ENCODE results near the gene CNNM2.
"Not testable (repeated sequence)": the region's sequence is repeated elsewhere in the genome, so short reads cannot be mapped to it uniquely, and the experiment has no call there.

The CNNM2 gene

DNA sequence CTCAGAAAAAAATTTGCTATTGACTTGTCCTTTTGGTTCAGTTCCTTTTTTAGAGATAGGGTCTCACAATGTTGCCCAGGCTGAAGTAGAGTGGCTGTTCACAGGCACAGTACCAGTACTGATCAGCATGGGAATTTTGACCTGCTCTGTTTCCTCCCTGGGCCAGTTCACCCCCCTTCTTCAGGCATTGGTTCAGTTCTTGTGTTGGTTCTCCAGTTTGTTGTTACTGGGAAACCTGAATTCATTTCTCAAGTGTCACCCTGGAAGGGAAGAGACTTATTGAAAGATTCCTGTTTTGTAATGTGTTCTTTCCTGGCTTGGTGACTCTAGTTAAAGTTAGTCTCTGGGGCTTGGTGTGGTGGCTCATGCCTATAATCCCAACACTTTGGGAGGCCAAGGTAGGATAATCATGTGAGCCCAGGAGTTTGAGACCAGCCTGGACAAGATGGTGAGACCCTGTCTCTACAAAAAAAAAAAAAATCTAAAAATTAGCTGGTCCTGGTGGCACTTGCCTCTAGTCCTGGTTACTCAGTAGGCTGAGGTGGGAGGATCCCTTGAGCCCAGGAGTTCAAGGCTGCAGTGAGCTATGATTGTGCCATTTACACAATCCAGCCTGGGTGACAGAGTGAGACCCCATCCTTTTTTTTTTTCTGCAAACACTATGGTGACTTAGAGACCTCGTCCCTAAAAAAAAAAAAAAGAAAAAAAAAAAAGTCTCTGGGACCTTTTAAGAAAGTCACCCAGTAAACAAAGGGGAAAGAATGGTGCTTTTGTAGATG lies 52.7 kb downstream of the CNNM2 start:
- no peak for DNase-seq

DNA sequence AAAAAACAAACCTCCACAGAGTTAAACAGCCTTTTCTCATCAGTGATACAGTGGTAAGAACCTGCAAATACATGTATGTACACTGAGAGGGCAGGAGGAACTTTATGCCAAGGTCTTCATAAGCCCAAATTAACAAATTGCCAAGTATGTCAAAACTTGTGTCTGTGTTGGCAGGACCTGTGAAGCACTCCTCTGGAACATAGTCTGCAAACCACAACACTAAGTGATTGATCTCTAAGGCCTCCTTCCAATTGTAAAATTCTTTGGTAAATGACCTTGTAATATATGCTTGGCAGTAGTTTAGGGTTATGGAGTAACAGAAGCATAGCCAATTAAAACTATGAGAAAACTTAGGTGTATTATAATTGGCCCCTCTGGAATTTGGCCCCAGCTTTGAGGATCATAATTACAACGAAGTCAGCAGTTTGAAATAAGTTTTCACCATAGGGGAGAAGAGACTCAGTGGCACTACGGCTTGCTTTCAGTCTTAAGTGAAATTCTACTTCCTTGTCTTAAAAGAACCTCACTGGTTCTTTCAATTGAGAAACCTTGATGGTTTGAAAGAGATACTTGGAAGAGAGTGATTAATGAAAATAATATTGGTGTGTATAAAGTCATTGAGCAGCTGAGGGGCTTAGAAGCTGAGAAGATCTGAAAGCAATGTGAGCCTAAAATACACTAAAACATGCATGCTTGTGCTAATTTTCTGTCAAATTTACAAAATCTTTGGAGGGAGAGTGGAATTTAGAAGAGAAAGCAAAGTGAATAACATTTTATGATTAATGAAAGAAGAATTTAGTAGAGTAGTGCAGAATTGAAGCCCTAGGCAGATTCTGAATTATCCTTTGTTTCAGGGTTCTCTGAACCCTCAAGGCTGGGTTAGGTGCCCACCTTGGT lies 57.6 kb downstream of the CNNM2 start:
- DNase-seq = no peak

DNA sequence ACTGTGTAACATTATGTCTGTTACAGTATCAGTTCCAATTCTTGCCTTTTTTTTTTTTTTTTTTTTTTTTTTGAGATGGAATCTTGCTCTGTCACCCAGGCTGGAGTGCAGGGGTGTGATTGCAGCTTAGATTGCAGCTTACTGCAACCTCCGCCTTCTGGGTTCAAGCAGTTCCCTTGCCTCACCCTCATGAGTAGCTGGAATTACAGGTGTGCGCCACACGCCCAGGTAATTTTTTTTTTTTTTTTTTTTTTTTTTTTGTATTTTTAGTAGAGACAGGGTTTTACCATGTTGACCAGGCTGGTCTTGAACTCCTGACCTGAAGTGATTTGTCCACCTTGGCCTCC lies 58.3 kb downstream of the CNNM2 start:
- not testable (repeated sequence) for DNase-seq

DNA sequence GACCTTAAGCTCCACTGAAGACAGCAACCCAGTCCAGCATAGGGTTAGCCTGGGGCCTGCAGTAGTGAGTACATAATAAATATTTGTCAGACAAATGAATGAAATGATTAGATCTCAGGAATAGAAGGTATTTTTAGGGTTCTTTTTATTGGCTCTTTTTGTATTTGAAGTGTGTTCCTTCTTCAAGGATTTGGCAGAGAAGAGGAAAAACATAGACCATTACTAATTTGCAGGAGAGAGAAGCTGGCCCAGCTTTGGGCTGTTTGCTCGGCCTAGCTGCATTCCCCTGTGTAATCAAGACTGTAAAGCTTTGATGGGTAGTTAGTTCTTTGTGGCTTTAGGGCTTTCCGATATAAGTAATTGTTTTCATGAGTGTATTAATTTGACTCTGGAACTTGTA lies 64.2 kb downstream of the CNNM2 start:
- DNase-seq = no peak

DNA sequence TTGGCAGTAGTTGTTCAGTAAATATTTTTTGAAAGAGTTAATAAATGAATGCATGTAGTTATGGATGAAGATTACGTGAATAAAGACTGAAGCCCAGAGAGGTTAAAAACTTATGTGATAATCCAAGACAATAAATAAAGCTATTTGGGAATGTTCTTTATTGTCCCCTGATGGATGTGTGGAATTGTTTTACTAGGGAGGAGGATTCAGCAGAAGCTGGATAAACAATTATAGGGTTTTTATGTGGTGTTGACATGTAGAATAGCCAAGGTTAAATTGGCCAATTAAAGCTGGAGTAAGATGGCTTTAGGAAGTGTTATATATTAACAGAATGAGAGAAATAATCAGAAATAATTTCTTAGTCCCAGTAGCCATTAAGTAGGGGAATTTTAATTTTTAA lies 66.0 kb downstream of the CNNM2 start:
- DNase-seq = no peak

DNA sequence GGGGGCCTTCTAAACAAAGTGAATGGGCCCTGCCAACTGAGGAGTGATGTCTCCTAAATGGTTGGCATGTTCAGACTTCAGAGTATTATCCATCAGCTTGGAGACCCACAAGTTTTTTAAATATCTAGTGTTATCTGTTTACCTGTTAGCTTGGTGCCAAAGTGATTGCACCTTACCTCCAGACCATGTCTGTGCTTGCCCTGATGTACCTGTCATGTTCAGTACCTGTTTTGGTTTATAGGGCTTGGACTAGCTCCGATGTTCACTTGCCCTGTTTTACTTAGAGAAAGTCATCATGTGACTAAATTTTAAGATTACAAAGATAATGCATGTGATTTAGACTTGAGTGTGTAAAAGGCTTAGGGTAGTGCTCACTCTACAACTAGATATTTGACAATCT lies 67.7 kb downstream of the CNNM2 start:
- DNase-seq = no peak

DNA sequence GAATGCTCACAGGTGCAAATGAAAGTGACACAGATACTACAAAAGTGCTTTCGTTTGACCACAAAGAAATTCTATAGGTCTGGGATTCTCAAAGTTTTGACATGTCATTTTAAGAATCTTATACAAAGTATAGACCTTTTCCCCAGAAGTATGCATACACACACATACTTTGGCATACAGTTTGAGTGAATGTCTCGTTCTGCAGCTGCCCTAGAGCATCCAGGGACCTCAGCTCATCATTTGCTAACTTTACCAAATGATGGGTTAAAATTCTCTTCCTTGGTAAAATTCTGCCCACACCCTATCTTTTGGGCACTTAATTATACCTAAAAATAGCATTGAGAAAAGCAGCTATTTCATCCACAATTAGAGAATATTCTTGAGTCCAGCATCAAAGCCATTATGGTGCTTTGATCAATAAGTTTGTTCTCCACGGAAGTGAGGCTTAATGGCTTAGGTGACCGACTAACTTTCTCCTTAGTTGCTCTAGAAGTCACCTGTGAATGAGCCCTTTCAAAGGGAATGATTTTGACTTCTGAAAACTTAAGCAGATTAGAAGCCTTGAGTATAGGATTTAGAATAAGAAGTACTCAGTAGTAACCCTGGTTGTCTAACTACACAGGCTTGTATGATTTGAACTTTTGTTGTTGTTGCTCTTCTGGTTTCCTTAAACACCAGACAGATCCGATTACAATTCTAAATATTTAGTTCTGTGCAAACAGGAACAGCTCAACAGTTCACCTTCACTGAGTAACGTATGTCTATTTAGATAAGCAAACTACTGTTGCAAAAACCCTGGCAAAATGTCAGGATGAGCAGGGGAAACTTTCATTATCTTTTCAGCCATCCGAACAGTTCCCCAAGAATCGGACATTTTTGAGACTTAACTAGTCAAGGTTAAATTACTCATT lies 70.6 kb downstream of the CNNM2 start:
- DNase-seq = no peak

DNA sequence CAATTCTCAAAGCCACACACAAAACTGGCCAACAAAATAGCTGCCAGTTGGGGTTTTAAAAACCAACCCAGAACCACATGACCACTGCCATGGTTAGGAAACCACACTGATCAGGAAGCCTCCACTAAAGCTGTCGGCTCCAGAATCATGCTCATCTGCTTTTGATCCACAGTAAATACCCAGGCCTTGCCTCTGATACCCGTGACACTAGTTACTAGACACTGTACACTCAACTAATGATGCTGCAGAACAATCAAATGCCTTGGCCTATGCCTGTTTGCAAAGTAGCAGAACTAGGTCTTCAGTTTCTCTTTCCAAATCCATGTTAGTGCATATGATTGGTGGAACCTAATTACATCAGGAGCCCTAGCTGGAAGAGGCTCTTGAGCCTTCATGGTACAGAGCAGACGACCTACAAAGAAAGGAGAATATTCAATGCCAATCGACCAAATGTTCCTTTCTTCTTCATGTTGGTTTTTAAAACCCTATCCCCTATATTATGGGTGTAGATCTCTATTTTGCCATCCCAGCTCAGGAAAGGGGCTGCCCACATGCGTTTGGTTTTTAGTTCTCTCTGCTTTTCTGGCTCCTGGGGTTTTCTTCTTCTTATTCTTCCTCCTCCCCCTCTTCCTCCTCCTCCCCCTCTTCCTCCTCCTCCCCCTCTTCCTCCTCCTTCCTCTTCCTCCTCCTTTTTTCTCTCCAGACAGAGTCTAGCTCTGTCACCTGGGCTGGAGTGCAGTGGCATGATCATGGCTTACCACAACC lies 76.6 kb downstream of the CNNM2 start:
- DNase-seq = no peak

DNA sequence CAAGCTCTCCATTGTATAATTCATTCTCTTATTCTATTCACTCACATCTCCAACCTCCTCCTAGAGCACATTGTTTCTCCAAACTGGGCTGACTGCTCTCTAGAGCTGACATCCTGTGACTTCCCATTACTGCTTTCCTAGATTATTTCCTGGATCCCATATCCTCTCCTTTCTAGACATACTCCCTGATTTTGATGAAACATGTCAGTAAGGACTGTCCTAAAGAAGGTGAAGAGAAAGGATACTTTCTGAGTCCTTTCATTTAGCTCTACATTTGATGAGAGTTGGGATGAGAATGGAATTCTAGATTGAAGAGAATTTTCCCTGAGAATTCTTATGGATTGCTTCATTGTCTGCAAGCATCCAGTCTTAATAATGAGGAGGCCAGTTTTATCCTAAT lies 78.8 kb downstream of the CNNM2 start:
- no peak for DNase-seq

DNA sequence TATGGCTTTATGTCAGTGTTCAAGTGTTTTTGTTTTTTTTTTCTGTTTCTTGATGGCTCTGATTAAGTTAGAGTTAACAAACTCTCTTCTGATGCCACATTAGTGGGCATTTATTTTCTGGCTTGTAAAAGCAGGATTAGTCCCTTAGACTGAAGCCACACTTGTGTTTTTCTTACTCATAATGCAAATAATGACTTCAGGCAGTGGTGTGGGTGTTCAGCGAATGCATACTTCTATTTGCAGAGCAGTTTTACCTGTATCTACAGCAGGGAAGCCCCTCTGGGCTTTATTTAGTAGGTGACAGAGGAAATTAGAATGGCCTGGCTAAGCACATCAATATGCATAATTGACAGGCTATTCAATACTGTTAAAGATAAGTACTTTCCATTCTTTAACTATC lies 79.9 kb downstream of the CNNM2 start:
- DNase-seq = no peak

DNA sequence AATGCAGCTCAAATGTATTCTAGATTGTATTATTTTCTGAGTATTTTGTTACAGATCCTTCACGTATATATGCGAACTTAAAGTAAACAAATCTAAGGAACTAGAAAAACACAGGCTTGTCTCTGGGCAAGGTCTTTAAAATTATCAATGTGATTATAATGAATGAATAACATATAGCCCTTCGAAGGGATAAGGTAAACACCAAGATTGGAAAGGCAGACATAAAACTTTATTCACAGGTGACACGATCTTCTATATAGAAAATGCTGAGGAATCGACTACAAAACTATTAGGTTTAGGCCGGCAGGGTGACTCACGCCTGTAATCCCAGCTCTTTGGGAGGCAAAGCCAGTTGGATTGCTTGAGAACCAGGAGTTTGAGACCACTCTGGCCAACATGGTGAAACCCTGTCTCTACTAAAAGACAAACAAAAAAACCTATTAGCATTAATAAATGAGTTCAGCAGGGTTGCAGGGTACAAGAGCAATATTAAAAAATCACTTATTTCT lies 80.4 kb downstream of the CNNM2 start:
- DNase-seq = no peak

DNA sequence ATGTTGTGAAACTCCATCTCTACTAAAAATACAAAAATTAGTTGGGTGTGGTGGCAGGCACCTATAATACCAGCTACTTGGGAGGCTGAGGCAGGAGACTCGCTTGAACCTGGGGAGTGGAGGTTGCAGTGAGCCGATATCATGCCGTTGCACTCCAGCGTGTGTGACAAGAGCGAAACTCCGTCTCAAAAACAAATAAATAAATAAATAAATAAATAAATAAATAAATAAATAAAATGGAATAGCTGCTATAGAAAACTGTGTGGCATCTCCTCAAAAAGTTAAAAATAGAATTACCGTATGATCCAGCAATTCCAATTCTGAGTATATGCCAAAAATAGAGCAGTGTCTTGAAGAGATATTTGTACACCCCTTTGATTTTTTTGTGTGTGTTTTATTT lies 82.0 kb downstream of the CNNM2 start:
- DNase-seq = not testable (repeated sequence)

DNA sequence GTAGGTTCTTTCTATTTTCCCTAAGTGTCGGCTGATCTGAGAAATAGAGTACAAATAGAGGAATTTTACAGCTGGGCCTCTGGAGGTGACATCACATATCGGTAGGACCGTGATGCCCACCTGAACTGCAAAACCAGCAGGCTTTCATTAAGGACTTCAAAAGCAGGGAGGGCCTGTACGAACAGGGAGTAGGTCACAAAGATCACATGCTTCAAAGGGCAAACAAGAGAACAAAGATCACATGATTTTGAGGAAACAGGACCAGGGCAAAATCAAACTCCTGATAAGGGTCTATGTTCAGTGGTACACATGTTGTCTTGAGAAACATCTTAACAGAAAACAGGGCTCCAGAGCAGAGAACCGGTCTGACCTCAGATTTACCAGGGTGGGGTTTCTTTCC lies 88.9 kb downstream of the CNNM2 start:
- DNase-seq = no peak

DNA sequence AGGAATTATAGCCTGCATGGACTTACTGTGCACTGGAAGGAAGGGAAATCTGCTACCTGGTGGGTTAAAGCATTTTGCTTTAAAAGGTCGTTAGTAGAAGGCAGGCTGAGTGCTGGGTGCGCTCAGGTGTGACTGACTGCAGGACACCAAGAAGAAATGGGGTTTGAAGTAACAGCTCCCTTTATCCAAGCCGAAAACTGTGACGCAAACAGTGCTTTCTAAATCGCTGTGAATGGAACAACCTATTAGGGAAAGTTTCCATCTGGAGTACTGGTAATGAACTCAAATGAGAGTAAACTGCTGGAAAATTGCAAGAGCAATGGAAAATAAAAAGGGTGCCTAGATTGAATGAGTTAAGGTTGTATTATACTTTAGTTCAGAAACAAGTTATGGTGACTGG lies 95.3 kb downstream of the CNNM2 start:
- DNase-seq = no peak

DNA sequence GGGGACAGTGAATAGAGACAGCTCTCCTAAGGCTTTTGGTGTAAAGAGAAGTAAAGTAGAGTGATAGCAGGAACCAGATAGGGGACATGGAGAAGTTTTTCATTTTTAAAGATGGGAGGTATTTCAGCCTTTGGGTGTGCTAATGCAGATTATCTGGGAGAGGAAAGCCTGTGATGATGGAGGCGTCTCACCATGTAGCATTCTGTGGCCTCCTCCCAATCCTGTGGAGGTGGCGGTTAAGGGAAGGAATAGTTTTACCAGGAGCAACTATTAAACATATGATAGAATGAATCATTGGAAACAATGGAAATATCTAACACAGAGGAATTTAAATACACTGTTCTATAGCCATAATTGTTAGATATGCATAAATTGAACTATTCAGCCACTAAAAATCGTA lies 101.3 kb downstream of the CNNM2 start:
- DNase-seq = no peak

DNA sequence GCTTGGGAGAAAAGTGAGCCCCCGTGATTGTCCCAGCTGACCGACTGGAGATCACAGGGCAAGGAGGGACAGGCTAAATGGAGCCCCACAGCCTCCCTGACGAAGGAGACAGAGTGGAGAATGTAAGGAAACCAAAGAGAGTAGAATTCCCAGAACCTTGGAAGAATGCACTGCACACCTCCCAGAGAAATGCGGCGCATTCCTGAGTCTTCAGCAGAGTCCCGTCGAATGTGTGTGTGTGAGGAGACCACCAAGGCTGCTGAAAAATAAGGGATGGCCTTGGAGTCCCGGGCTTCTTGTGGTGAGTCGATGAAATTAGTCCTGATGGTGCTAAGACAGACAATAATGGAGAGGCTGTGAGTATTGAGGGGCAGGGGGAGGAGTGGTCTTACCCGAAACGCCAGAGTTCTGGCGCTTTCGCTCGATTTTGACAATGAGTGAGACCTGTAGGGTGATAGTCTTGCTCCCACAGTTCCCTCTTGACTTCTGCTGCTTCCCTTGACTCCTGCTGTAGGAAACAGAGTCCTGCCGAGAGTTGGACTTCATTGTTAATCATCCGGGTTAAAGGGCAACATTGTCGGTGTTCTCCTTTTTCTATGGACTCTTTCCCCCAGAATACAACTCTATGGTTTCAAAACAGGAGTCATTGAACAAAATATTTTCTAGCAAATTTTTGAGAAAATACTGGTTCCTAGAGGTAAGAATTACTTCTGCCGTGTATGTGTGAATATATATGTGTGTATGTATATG lies 103.2 kb downstream of the CNNM2 start:
- no peak for DNase-seq

DNA sequence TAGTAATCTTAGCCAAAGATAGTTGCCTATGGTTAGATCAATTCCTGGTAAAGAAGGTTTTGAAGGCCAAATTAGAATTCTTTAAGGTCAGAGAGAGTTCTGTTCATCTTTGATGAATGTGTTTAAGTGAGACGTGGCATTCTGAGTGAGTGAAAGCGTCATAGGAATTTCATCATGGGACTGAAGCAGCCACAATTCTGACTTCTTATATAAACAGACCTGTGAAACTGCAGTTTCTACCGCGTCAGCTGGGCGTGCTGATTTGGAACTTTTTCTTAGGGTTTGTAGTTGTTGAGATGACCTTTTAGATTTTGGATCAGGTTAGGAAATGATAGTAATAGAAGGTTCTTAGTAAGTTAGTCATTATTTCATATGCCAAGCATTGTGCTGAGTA lies 103.8 kb downstream of the CNNM2 start:
- DNase-seq = no peak

DNA sequence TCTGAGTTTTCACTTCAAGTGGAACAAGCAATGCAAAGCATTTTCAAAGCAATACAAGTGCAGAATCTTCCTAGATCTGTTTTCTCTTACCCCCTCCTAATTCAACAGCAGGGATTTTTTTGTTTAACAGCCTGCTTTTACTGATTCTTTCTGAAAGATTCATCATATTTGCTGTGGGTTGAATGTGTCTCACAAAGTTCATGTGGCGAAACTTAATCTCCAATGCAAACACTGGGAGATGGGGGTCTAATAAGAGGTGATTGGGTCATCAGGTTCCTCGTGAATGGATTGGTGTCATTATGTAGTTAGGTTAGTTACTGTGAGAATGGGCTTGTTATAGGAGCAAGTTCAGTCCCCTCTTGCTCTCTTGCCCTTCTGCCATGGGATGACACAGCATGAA lies 107.6 kb downstream of the CNNM2 start:
- no peak for DNase-seq

DNA sequence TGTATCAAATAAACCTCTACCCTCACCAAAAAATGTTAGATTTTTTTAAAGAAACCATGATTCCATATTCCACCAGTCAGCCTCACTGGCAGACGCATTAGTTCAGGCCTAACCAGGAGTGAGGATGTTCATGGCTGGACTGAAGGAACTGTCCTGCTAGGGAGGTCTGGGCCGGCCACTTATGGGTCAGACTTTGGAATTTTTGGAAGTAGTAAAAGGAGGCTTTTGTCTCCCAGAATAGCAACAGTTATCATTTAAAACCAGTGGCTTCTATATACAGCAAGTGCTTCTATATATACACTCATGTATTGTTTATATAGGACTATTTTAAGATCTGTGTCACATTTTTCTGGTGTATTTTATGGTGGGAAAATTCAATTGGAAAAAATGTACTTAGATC lies 120.5 kb downstream of the CNNM2 start:
- no peak for DNase-seq

DNA sequence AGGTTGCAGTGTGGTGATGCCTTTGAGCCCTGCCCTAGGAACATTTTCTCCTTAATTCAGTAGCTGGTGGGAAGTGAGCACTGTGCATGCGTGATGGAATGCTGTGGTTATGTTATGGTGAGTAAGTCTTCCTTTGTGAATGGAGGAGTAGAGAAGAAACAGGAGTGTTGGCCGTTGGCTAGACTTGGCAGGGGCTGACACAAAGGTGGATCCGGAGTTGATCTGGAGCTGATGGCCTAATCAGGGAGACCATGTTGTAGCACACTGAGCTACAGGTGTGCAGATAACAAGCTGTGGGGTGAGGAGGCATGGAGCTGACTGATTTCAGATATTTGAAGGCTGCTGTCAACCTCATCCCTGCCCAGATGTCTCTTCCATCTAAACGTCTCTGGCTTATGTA lies 122.3 kb downstream of the CNNM2 start:
- DNase-seq = no peak

DNA sequence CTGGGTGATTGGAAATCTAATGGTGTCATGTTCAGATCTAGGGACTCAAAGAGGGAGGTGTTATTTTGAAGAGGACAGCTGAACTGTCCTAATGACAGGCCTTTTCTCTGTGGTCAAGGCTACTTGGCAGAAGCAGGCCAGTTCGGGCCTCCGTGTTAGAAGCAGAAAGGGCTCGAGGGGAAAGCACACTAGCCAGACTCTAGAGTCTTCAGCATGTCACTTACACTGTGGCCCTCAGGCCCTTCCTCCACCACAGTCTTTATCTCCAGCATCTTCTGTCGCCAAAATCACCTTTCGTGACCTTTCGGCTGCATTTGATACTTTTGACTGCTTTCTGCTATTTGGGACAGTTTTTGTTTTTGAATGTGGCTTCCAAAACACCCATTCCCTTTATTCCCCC lies 123.3 kb downstream of the CNNM2 start:
- DNase-seq = no peak

DNA sequence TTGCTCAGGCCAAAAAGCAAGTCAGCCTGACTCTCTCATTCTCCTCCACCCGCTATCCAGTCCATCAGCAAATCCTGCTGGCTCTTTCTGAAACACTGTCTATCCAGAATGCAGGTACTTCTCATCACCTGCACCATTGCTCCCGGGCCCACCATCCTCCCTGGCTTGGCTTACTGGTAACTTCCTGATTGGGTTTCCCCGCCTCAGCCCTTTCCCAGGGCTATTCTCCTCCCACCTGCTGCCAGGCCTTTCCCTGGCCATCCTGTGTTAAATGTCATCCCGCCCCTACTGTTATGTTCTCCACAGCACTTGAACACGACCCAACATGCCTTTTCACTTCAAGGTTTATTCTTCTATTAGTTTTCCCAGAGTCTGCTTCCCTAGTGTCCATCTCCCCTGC lies 124.0 kb downstream of the CNNM2 start:
- DNase-seq = no peak
